ENCODE data around the gene AKAP13. TPM values are rescaled to one million over a fixed set of nuclear protein-coding genes. Genes with fewer than 3 reads are reported as not detected.

Gene AKAP13
- total and polyA plus RNA-seq, 2 of the 8 experiments (the other 6 are each of a cell fraction or from before 2014, with no cell fraction given) = 14.0 to 46.2 TPM

DNA sequence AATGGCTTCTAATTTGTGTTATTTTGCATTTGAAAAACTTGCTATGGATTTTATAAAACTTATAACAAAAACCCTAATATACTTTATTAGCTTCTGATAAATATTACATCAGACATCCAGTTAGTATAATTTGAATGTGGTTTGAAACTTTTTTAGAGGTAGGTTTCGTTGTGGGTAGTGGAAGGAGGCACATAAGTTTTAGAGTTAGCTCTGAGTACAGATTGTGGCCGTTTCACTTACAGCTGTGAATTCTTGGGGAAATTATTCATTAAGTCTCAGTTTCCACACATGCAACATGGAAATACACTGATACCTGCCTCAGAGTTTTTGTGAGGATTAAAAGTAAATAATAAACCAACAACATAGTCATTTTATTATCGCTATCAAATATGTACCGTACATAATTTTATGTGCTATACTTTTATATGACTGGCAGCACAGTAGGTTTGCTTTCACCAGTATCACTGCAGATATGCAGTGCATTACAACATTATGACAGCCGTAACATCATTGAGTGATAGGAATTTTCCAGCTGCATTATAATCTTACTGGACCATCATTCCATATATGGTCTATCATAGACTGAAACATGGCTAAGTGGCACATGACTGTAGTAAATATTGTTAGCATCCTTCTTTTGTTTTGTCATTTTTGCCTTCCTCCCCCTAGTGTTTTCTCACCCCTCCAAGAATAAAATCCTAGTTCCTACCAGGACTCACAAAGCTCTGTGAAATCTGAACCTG, 175.6 kb downstream of the AKAP13 start (continued):
- TF ChIP-seq, protein P1, sequence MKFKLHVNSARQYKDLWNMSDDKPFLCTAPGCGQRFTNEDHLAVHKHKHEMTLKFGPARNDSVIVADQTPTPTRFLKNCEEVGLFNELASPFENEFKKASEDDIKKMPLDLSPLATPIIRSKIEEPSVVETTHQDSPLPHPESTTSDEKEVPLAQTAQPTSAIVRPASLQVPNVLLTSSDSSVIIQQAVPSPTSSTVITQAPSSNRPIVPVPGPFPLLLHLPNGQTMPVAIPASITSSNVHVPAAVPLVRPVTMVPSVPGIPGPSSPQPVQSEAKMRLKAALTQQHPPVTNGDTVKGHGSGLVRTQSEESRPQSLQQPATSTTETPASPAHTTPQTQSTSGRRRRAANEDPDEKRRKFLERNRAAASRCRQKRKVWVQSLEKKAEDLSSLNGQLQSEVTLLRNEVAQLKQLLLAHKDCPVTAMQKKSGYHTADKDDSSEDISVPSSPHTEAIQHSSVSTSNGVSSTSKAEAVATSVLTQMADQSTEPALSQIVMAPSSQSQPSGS (IDR thresholded peaks at IDR 0.05; ENCODE audit: low read length) = no peak
- TF ChIP-seq TAF1 (IDR thresholded peaks at IDR 0.05; ENCODE audit: low read depth, low read length) = no peak
- no peak for TF ChIP-seq BACH1 (IDR thresholded peaks at IDR 0.05; ENCODE audit: low read length)
- no peak for TF ChIP-seq POLR2A (IDR thresholded peaks at IDR 0.05; ENCODE audit: control extremely low read depth in 1 of 2, low read depth in 2 of 2, low read length in 2 of 2)
- no peak for TF ChIP-seq CHD1 (IDR thresholded peaks at IDR 0.05; ENCODE audit: low read depth, low read length)

Measured in H1 (cell line).